ENCODE measurements around the gene COLEC11.

The COLEC11 gene

DNA sequence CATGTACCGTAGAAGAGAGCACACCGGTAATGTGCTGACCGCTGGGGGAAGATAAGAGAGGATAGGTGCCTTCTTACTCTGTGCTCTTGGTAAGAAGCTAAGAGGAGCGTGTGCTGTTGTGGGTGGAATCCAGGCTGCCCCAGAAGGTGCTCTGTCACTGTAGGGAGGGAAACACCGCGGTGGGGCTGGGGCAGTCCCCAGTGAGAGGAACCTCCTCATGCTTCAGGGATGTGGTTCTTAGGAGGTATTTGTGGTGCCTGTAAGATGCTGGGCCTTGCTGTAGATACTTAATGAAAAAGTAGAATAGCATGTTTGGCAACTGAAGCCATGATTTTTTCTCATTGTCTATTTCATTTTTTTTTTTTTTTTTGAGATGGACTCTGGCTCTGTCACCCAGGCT is 1.1 kb downstream of the COLEC11 start:
- Histone ChIP-seq H3K36me3 (ENCODE audit: insufficient read depth, low read length) (no peaks in the 10 kb centered on the region), H3K4me1 (ENCODE audit: insufficient read depth, low read length) (no peaks in the 10 kb centered on the region), H3K9me3 (ENCODE audit: control insufficient read depth, insufficient read depth, low read length) (no peaks in the 10 kb centered on the region), H3K9ac (ENCODE audit: low read depth, low read length) (no peak overlapping the region)

- H3K9me3 ChIP-seq (ENCODE audit: control insufficient read depth, insufficient read depth, low read length): no peaks in the 10 kb centered on the region
- H3K4me1 ChIP-seq (ENCODE audit: insufficient read depth, low read length): no peaks in the 10 kb centered on the region
- H3K9ac ChIP-seq (ENCODE audit: low read depth, low read length): no peak overlapping the region
- no peaks in the 10 kb centered on the region for H3K36me3 ChIP-seq (ENCODE audit: insufficient read depth, low read length)
Measured at GRCh38 chr2:3596901-3597417, 2.0 kb downstream of the COLEC11 start.

DNA sequence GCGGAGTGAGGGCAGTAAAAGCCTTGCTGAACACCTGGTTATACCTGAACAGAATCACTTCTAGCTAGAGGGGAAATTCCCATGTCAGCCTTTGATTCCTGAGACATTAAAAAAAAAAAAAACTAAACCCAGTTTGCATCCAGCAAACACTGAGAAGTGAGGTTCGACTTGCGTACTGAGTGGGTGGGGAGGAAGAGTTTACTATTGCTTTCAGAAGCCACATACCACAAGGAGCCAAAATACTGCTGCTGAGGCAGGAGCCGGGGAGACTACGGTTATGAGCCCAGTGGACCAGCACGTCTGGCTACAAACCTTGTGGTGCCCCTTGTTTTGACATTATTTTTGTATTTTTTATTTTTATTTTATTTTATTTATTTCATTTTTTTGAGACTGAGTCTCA is 2.7 kb downstream of the COLEC11 start:
- Histone ChIP-seq H3K9me3 (ENCODE audit: control insufficient read depth, insufficient read depth, low read length) (no peaks in the 10 kb centered on the region), H3K9ac (ENCODE audit: low read depth, low read length) (no peak overlapping the region), H3K36me3 (ENCODE audit: insufficient read depth, low read length) (no peaks in the 10 kb centered on the region), H3K4me1 (ENCODE audit: insufficient read depth, low read length) (no peaks in the 10 kb centered on the region)

DNA sequence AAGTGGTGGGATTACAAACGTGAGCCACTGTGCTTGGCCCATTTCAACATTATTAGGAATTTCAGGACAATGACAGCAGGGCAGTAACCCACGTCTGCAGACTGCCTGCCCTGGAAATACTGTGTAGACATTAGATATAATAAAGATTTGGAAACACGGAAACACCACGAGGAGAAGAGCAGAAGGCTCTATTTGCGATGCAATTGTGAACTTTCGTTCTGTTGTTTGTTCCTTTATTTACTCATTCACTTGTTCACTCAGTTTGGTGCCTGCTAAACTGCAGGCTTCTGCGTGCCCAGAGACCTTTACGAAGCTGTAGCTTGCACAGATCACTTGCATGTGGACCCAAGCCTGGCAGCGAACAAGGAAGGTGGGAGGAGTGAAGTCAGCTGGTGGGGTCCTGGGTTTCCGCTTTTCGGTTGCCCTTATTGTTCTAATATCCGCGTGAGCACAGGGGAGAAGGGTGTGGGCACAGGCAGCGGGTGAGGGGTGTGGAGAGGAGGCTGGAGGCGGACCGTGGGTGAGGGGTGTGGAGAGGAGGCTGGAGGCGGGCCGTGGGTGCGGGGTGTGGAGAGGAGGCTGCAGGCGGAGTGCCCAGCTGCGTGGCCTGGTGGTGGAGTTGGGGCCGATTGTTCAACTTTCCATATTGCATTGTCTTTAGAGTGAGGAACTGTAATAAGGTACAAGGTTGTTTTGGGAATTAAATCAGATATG is 3.4 kb downstream of the COLEC11 start:
- no peaks in the 10 kb centered on the region for H3K9me3 ChIP-seq (ENCODE audit: control insufficient read depth, insufficient read depth, low read length)
- H3K9ac ChIP-seq (ENCODE audit: low read depth, low read length): no peak overlapping the region
- H3K36me3 ChIP-seq (ENCODE audit: insufficient read depth, low read length): no peaks in the 10 kb centered on the region
- no peaks in the 10 kb centered on the region for H3K4me1 ChIP-seq (ENCODE audit: insufficient read depth, low read length)

DNA sequence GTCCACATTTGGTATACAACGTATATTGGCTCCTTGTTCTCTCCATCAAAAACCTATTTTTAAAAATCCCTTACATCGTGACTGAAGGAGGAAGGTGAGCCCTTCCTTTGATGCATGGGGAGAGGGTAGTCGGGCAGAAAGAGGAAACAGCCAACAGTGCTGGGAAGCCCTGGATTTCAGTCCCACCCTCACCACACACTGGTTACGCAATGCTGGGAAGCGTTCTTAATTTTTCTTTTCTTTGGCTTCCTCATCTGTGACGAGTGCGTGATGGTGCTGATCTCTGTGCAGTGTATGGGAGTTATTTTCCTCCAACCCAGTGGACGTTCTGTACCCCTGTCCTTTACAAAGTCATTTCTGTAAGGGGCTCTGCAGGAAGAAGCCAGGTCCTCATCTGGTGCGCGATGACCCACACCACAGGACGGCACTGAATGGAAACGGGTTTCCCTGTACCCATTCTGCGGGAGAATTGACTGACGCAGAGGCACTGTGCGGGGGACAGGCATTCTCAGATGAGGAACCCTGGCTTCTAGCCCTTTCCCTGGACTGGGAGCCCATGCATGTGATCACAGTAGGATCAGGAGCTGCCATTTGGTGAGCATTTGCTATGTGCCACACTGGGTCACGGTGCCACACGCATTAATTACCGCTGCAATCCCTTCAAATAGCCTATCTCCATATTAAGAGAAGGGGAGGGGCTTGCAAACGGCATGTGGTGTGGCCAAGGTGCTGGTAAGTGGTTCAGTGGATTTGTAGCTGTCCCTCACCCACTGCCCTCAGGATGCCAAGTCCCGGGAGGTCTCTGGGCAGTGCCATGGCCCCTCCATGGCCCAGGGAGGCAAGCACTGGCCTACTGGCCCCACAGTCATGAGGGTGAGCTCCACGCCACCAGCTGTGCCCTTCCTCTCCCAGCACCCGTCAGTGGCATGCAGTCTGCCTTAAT is 4.3 kb downstream of the COLEC11 start:
- Histone ChIP-seq H3K4me1 (ENCODE audit: insufficient read depth, low read length) (no peaks in the 10 kb centered on the region), H3K36me3 (ENCODE audit: insufficient read depth, low read length) (no peaks in the 10 kb centered on the region), H3K9me3 (ENCODE audit: control insufficient read depth, insufficient read depth, low read length) (no peaks in the 10 kb centered on the region), H3K9ac (ENCODE audit: low read depth, low read length) (no peak overlapping the region)

GRCh38 chr2:3600256-3600855 is 5.4 kb downstream of the COLEC11 start:
- no peaks in the 10 kb centered on the region for H3K4me1 ChIP-seq (ENCODE audit: insufficient read depth, low read length)
- H3K9ac ChIP-seq (ENCODE audit: low read depth, low read length): no peak overlapping the region
- H3K9me3 ChIP-seq (ENCODE audit: control insufficient read depth, insufficient read depth, low read length): no peaks in the 10 kb centered on the region
- no peaks in the 10 kb centered on the region for H3K36me3 ChIP-seq (ENCODE audit: insufficient read depth, low read length)

DNA sequence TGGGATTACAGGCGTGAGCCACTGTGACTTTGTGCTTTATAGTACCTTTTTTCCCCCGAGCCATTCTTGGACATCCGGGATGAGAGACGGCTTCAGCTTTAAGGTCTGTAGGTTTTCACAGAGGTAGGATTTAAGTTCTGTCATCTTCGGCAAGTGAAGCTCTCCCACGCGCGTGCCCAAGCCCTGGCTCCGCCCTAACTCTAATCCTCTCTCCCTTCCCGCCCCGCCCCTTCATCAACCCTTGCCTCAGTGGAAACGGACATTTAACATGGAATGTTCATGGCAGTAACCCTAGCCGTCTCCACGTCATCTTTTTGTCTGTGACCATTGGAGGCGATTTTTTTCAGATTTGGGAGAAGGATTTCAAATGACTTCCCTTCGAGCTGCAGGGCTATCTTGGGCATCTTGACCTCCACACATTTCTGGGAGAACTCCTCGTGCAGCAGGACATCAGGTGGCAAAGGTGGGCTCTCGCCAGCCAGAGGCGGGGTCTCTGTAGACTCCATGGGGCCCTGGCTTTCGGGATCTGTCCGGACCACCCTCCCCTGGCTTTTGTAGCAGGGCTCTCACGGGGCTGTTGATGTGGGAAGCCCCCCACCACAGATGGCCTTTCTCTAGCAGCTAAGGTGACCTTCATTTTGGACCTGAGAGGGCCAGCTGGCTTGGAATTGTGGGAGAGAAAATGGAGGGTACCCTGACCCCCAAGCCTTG is 6.8 kb downstream of the COLEC11 start:
- Histone ChIP-seq H3K9ac (ENCODE audit: low read depth, low read length) (no peak overlapping the region), H3K4me1 (ENCODE audit: insufficient read depth, low read length) (no peaks in the 10 kb centered on the region), H3K36me3 (ENCODE audit: insufficient read depth, low read length) (no peaks in the 10 kb centered on the region), H3K9me3 (ENCODE audit: control insufficient read depth, insufficient read depth, low read length) (no peaks in the 10 kb centered on the region)

- Histone ChIP-seq H3K4me1 (ENCODE audit: insufficient read depth, low read length) (no peaks in the 10 kb centered on the region), H3K36me3 (ENCODE audit: insufficient read depth, low read length) (no peaks in the 10 kb centered on the region), H3K9ac (ENCODE audit: low read depth, low read length) (no peak overlapping the region), H3K9me3 (ENCODE audit: control insufficient read depth, insufficient read depth, low read length) (no peaks in the 10 kb centered on the region)
Measured at GRCh38 chr2:3602553-3603339, 7.8 kb downstream of the COLEC11 start.

DNA sequence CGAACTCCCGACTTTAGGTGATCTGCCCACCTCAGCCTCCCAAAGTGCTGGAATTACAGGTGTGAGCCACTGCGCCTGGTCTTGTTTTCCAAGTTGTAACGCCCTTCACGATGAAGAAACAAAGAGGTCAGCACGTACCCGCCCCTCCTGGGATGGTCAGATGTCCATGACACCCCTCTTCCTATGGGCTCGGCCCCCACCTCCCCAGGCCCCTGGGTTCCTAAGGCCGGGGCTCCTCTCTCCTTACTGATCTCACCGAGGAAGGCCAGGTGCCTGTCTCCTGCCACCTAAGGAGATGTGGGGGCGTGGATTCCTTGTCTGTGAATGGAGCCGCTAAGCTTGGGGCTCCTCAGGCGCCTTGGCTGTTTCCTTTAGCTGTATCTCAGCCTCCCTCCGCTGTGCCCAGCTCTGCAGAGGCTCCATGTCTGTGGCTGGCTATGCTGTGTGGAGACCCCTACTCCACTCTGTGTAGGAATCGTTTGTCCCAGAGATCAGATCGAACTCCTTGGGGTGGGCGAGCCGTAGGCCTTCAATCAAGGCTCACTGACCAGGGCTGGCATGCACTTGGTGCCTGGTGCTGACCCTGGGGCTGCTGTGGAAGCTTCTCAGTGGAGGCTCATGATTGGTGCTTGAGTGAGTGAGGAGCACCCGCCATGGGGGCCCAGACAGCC is 8.8 kb downstream of the COLEC11 start:
- Histone ChIP-seq H3K36me3 (ENCODE audit: insufficient read depth, low read length) (no peaks in the 10 kb centered on the region), H3K9ac (ENCODE audit: low read depth, low read length) (no peak overlapping the region), H3K9me3 (ENCODE audit: control insufficient read depth, insufficient read depth, low read length) (no peaks in the 10 kb centered on the region), H3K4me1 (ENCODE audit: insufficient read depth, low read length) (no peaks in the 10 kb centered on the region)

- Histone ChIP-seq H3K4me1 (ENCODE audit: insufficient read depth, low read length) (no peaks in the 10 kb centered on the region), H3K36me3 (ENCODE audit: insufficient read depth, low read length) (no peaks in the 10 kb centered on the region), H3K9me3 (ENCODE audit: control insufficient read depth, insufficient read depth, low read length) (no peaks in the 10 kb centered on the region), H3K9ac (ENCODE audit: low read depth, low read length) (no peak overlapping the region)
Measured at GRCh38 chr2:3604207-3604877, 9.4 kb downstream of the COLEC11 start.

GRCh38 chr2:3604991-3605961 is 10.4 kb downstream of the COLEC11 start:
- Histone ChIP-seq H3K9ac (ENCODE audit: low read depth, low read length) (peak overlapping the region; percentile 15; the same call in 1 of the 2 replicates), H3K36me3 (ENCODE audit: insufficient read depth, low read length) (no peaks in the 10 kb centered on the region), H3K9me3 (ENCODE audit: control insufficient read depth, insufficient read depth, low read length) (no peaks in the 10 kb centered on the region), H3K4me1 (ENCODE audit: insufficient read depth, low read length) (no peaks in the 10 kb centered on the region)

DNA sequence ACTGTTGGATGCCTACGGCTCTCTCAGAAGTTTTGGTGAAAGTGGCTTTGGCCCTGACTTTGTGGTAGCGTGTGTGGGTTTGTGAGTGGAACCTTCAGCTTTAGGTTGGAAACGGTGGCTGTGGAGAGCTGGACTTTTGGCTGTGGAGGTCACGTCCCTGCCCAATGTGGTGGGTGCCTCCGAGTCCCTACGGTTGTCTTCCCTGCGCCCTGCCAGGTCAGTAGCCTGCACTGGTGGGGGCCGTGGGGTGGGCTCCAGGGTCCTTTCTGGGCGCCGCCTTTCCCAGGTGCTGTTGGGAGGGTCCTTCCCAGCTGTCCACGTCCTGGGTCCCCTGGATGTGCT is 11.1 kb downstream of the COLEC11 start:
- no peaks in the 10 kb centered on the region for H3K4me1 ChIP-seq (ENCODE audit: insufficient read depth, low read length)
- no peaks in the 10 kb centered on the region for H3K9me3 ChIP-seq (ENCODE audit: control insufficient read depth, insufficient read depth, low read length)
- no peaks in the 10 kb centered on the region for H3K36me3 ChIP-seq (ENCODE audit: insufficient read depth, low read length)
- H3K9ac ChIP-seq (ENCODE audit: low read depth, low read length): no peak overlapping the region
